Karpas-422 (cell line): ENCODE measurements around the gene BOC. TPM values are rescaled to one million over a fixed set of nuclear protein-coding genes. Genes with fewer than 3 reads are reported as not detected.

Source experiments
- DNase-seq: peaks from one replicate; pipeline ENCODE4 v3.0.0-alpha.2; 2015
- H2AFZ ChIP-seq: fragments of 200-600 bp; sonication (generic); 2 replicates; pipeline ENCODE4 v1.6.1; 2014; ENCODE audit warnings: antibody characterized with exemption, low read length, mixed read lengths
- H3K27ac ChIP-seq: fragments of 200-600 bp; sonication (generic); 2 replicates; pipeline ENCODE4 v1.5.1; 2014; ENCODE audit warnings: mild to moderate bottlenecking, low read length, moderate library complexity
- H3K27me3 ChIP-seq: fragments of 200-600 bp; sonication (generic); 2 replicates; pipeline ENCODE4 v1.6.1; 2014; ENCODE audit warnings: low read length, mixed read lengths
- H3K36me3 ChIP-seq: fragments of 200-600 bp; sonication (generic); 2 replicates; pipeline ENCODE4 v1.6.1; 2014; ENCODE audit warnings: low read length, mixed read lengths; ENCODE audit not compliant: insufficient read depth
- H3K4me1 ChIP-seq: fragments of 200-600 bp; sonication (generic); 2 replicates; pipeline ENCODE4 v1.6.1; 2014; ENCODE audit warnings: mild to moderate bottlenecking, low read length, mixed read lengths
- H3K4me2 ChIP-seq: fragments of 200-600 bp; sonication (generic); 2 replicates; pipeline ENCODE4 v1.6.1; 2014; ENCODE audit warnings: low read length, low read depth, mild to moderate bottlenecking; ENCODE audit not compliant: poor library complexity, severe bottlenecking
- H3K4me3 ChIP-seq: fragments of 200-600 bp; sonication (generic); 2 replicates; pipeline ENCODE4 v1.5.1; 2014; ENCODE audit warnings: mild to moderate bottlenecking, antibody characterized with exemption, low read length, mixed read lengths
- H3K79me2 ChIP-seq: fragments of 200-600 bp; sonication (generic); 2 replicates; pipeline ENCODE4 v1.6.1; 2014; ENCODE audit warnings: mild to moderate bottlenecking, low read length, mixed read lengths
- H3K9ac ChIP-seq: fragments of 200-600 bp; sonication (generic); 2 replicates; pipeline ENCODE4 v1.6.0; 2014; ENCODE audit warnings: low read length
- H3K9me2 ChIP-seq: fragments of 200-600 bp; sonication (generic), shearing (Covaris generic); replicated peaks from 2 replicates; pipeline ENCODE4 v1.6.0; 2014; ENCODE audit warnings: mild to moderate bottlenecking, low read length, moderate library complexity; ENCODE audit not compliant: insufficient read depth
- H3K9me3 ChIP-seq: fragments of 300-700, 200-600 bp; sonication (generic); 2 replicates; pipeline ENCODE4 v1.6.1; 2014; ENCODE audit warnings: low read length, mixed read lengths
- H4K20me1 ChIP-seq: fragments of 200-600 bp; sonication (generic); 2 replicates; pipeline ENCODE4 v1.6.1; 2014; ENCODE audit warnings: mild to moderate bottlenecking, antibody characterized with exemption, low read length, low read depth; ENCODE audit not compliant: insufficient read depth
- total RNA-seq: library from RNA; depleted of rRNA; stranded (reverse); fragments of >200 nt; shearing (Covaris generic); gene quantifications from 2 replicates; pipeline ENCODE4 v1.2.3, GENCODE V29; 2014; ENCODE audit warnings: low replicate concordance

The BOC gene
- total RNA-seq, 1 experiment from 2014 or later, result 0.04 TPM

GRCh38 chr3:113247068-113247467 lies 35.7 kb downstream of the BOC start:
- no peak for DNase-seq
- Histone ChIP-seq H3K79me2 (no peaks in the 10 kb centered on the region), H3K4me3 (no peak overlapping the region), H3K27me3 (no peaks in the 10 kb centered on the region), H3K4me1 (no peaks in the 10 kb centered on the region), H4K20me1 (no peaks in the 10 kb centered on the region), H3K9ac (no peak overlapping the region), H3K9me3 (no peaks in the 10 kb centered on the region), H3K27ac (no peak overlapping the region), H2AFZ (no peak overlapping the region), H3K9me2 (no peaks in the 10 kb centered on the region), H3K36me3 (no peaks in the 10 kb centered on the region), H3K4me2 (no peak overlapping the region)

- no peak for DNase-seq
- Histone ChIP-seq H3K27me3 (no peaks in the 10 kb centered on the region), H3K79me2 (no peaks in the 10 kb centered on the region), H2AFZ (no peak overlapping the region), H3K4me2 (no peak overlapping the region), H3K27ac (no peak overlapping the region), H3K9me3 (no peaks in the 10 kb centered on the region), H3K4me3 (no peak overlapping the region), H3K9ac (no peak overlapping the region), H4K20me1 (no peaks in the 10 kb centered on the region), H3K4me1 (no peaks in the 10 kb centered on the region), H3K9me2 (no peaks in the 10 kb centered on the region), H3K36me3 (no peaks in the 10 kb centered on the region)
Observed at GRCh38 chr3:113247675-113248458, 36.5 kb downstream of the BOC start.

- no peaks in the 10 kb centered on the region for H4K20me1 ChIP-seq
- H3K9me2 ChIP-seq, result no peaks in the 10 kb centered on the region
- H3K79me2 ChIP-seq, result no peaks in the 10 kb centered on the region
- no peak overlapping the region for H3K4me2 ChIP-seq
- H3K4me1 ChIP-seq, result no peaks in the 10 kb centered on the region; the same call in 1 of the 2 replicates
- H3K9me3 ChIP-seq, result no peaks in the 10 kb centered on the region
- no peak overlapping the region for H3K27ac ChIP-seq
- no peaks in the 10 kb centered on the region for H3K27me3 ChIP-seq
- H2AFZ ChIP-seq, result no peak overlapping the region
- DNase-seq, result no peak
- no peak overlapping the region for H3K9ac ChIP-seq
- no peak overlapping the region for H3K4me3 ChIP-seq
- no peaks in the 10 kb centered on the region for H3K36me3 ChIP-seq
Observed at GRCh38 chr3:113249111-113249510, 37.8 kb downstream of the BOC start.

- DNase-seq, result no peak
Observed at GRCh38 chr3:113249601-113250000, 38.2 kb downstream of the BOC start.

GRCh38 chr3:113250566-113250965 lies 39.2 kb downstream of the BOC start:
- no peak overlapping the region for H2AFZ ChIP-seq
- no peaks in the 10 kb centered on the region for H3K9me3 ChIP-seq
- H3K9me2 ChIP-seq, result no peaks in the 10 kb centered on the region
- H3K36me3 ChIP-seq, result no peaks in the 10 kb centered on the region
- no peak for DNase-seq
- H3K4me1 ChIP-seq, result peaks cover 11% of the 10 kb centered on the region
- H3K9ac ChIP-seq, result no peak overlapping the region
- no peak overlapping the region for H3K4me2 ChIP-seq
- no peaks in the 10 kb centered on the region for H3K27me3 ChIP-seq
- no peak overlapping the region for H3K4me3 ChIP-seq
- no peaks in the 10 kb centered on the region for H4K20me1 ChIP-seq
- H3K79me2 ChIP-seq, result no peaks in the 10 kb centered on the region
- H3K27ac ChIP-seq, result no peak overlapping the region

More at GRCh38 chr3:113249601-113250000, 38.2 kb downstream of the BOC start:
- no peak overlapping the region for H3K4me3 ChIP-seq
- H3K4me2 ChIP-seq, result no peak overlapping the region
- no peaks in the 10 kb centered on the region for H4K20me1 ChIP-seq
- no peaks in the 10 kb centered on the region for H3K79me2 ChIP-seq
- peaks cover 5% of the 10 kb centered on the region; the same call in 1 of the 2 replicates for H3K4me1 ChIP-seq
- no peaks in the 10 kb centered on the region for H3K9me2 ChIP-seq
- H3K9me3 ChIP-seq, result no peaks in the 10 kb centered on the region
- H3K27ac ChIP-seq, result no peak overlapping the region
- no peaks in the 10 kb centered on the region for H3K36me3 ChIP-seq
- H2AFZ ChIP-seq, result no peak overlapping the region
- H3K9ac ChIP-seq, result no peak overlapping the region
- H3K27me3 ChIP-seq, result no peaks in the 10 kb centered on the region

GRCh38 chr3:113251817-113252216 lies 40.5 kb downstream of the BOC start:
- Histone ChIP-seq H3K79me2 (no peaks in the 10 kb centered on the region), H3K9ac (no peak overlapping the region), H3K4me1 (peaks cover 11% of the 10 kb centered on the region), H3K36me3 (no peaks in the 10 kb centered on the region), H3K9me3 (no peaks in the 10 kb centered on the region), H4K20me1 (no peaks in the 10 kb centered on the region), H2AFZ (no peak overlapping the region), H3K4me2 (no peak overlapping the region), H3K27me3 (no peaks in the 10 kb centered on the region), H3K4me3 (no peak overlapping the region), H3K9me2 (no peaks in the 10 kb centered on the region), H3K27ac (no peak overlapping the region)
- DNase-seq, result no peak

- Histone ChIP-seq H4K20me1 (no peaks in the 10 kb centered on the region), H3K9ac (no peak overlapping the region), H3K9me3 (no peaks in the 10 kb centered on the region), H3K36me3 (no peaks in the 10 kb centered on the region), H3K79me2 (no peaks in the 10 kb centered on the region), H3K9me2 (no peaks in the 10 kb centered on the region), H2AFZ (no peak overlapping the region), H3K27ac (no peak overlapping the region), H3K4me3 (no peak overlapping the region), H3K4me2 (no peak overlapping the region), H3K27me3 (no peaks in the 10 kb centered on the region), H3K4me1 (peaks cover 11% of the 10 kb centered on the region)
- DNase-seq, result no peak
Observed at GRCh38 chr3:113252553-113252952, 41.2 kb downstream of the BOC start.

GRCh38 chr3:113253702-113254101 lies 42.3 kb downstream of the BOC start:
- Histone ChIP-seq H4K20me1 (no peaks in the 10 kb centered on the region), H3K27me3 (no peaks in the 10 kb centered on the region), H3K4me2 (no peak overlapping the region), H3K9me3 (no peaks in the 10 kb centered on the region), H3K36me3 (no peaks in the 10 kb centered on the region), H3K4me1 (peaks cover 11% of the 10 kb centered on the region), H3K9ac (no peak overlapping the region), H3K27ac (no peak overlapping the region), H3K4me3 (no peak overlapping the region), H2AFZ (no peak overlapping the region), H3K9me2 (no peaks in the 10 kb centered on the region), H3K79me2 (no peaks in the 10 kb centered on the region)
- DNase-seq, result no peak
